ENCODE measurements around the gene ZMIZ1. TPM values are rescaled to one million over a fixed set of nuclear protein-coding genes. Genes with fewer than 3 reads are reported as not detected.
A peak's percentile ranks its signal among the peaks of the same experiment; 100 is the strongest.

The ZMIZ1 gene
- total and polyA plus RNA-seq, 2 experiments from 2014 or later = 48.2 to 78.8 TPM

GRCh38 chr10:79097021-79097872 is 28.5 kb downstream of the ZMIZ1 start:
- Histone ChIP-seq H3K9me3 (ENCODE audit: low read depth) (no peaks in the 10 kb centered on the region), H3K4me3 (no peak overlapping the region), H3K36me3 (no peaks in the 10 kb centered on the region), H3K27ac (peak overlapping the region; percentile 26), H3K27me3 (no peaks in the 10 kb centered on the region), H3K4me1 (ENCODE audit: low read depth) (peaks cover 60% of the 10 kb centered on the region)
- no peak for DNase-seq (ENCODE audit: low read depth in 1 of 2, low spot score in 1 of 2)
- no peak for TF ChIP-seq CTCF (IDR thresholded peaks at IDR 0.05; ENCODE audit: low read depth, low read length)

GRCh38 chr10:79098061-79098460 is 29.3 kb downstream of the ZMIZ1 start:
- Histone ChIP-seq H3K36me3 (no peaks in the 10 kb centered on the region), H3K27me3 (no peaks in the 10 kb centered on the region), H3K27ac (no peak overlapping the region), H3K4me3 (no peak overlapping the region), H3K4me1 (ENCODE audit: low read depth) (peaks cover 61% of the 10 kb centered on the region), H3K9me3 (ENCODE audit: low read depth) (no peaks in the 10 kb centered on the region)
- TF ChIP-seq CTCF (IDR thresholded peaks at IDR 0.05; ENCODE audit: low read depth, low read length) = no peak
- DNase-seq (ENCODE audit: low read depth in 1 of 2, low spot score in 1 of 2) = no peak

- H3K9me3 ChIP-seq (ENCODE audit: low read depth) = no peaks in the 10 kb centered on the region
- H3K4me1 ChIP-seq (ENCODE audit: low read depth) = peaks cover 61% of the 10 kb centered on the region
- no peak for DNase-seq (ENCODE audit: low read depth in 1 of 2, low spot score in 1 of 2)
- no peaks in the 10 kb centered on the region for H3K27me3 ChIP-seq
- H3K36me3 ChIP-seq = no peaks in the 10 kb centered on the region
- H3K4me3 ChIP-seq = no peak overlapping the region
- peak overlapping the region; percentile 92 for H3K27ac ChIP-seq
- no peak for TF ChIP-seq CTCF (IDR thresholded peaks at IDR 0.05; ENCODE audit: low read depth, low read length)
These were observed 29.8 kb downstream of the ZMIZ1 start for GRCh38 chr10:79098596-79099015.

- peaks cover 60% of the 10 kb centered on the region for H3K4me1 ChIP-seq (ENCODE audit: low read depth)
- H3K36me3 ChIP-seq = no peaks in the 10 kb centered on the region
- no peaks in the 10 kb centered on the region for H3K9me3 ChIP-seq (ENCODE audit: low read depth)
- no peak for DNase-seq (ENCODE audit: low read depth in 1 of 2, low spot score in 1 of 2)
- TF ChIP-seq CTCF (IDR thresholded peaks at IDR 0.05; ENCODE audit: low read depth, low read length) = no peak
- no peak overlapping the region for H3K4me3 ChIP-seq
- no peaks in the 10 kb centered on the region for H3K27me3 ChIP-seq
- peak overlapping the region; percentile 92 for H3K27ac ChIP-seq
These were observed 31.2 kb downstream of the ZMIZ1 start for GRCh38 chr10:79099898-79100448.

GRCh38 chr10:79100771-79101170 is 32.0 kb downstream of the ZMIZ1 start:
- Histone ChIP-seq H3K27me3 (no peaks in the 10 kb centered on the region), H3K4me3 (no peak overlapping the region), H3K4me1 (ENCODE audit: low read depth) (peaks cover 68% of the 10 kb centered on the region), H3K36me3 (no peaks in the 10 kb centered on the region), H3K27ac (peak overlapping the region; percentile 92), H3K9me3 (ENCODE audit: low read depth) (no peaks in the 10 kb centered on the region)
- TF ChIP-seq CTCF (IDR thresholded peaks at IDR 0.05; ENCODE audit: low read depth, low read length) = no peak
- DNase-seq (ENCODE audit: low read depth in 1 of 2, low spot score in 1 of 2) = no peak

All from cardiac muscle cell (in vitro differentiated cells and primary cell).